Retinal pigment epithelial cell (primary cell): ENCODE data around the gene ETS1.

Experiments
- DNase-seq: peaks from one replicate; pipeline ENCODE4 v3.0.0-alpha.2; 2010; ENCODE audit warnings: low read depth
- H3K4me3 ChIP-seq: 2 replicates; pipeline ENCODE4 v1.5.1; 2011; ENCODE audit warnings: mild to moderate bottlenecking, low read length, control low read depth, moderate library complexity
- TF ChIP-seq, protein P1 (sequence below): conservative IDR thresholded peaks from 2 replicates; pipeline ENCODE4 v1.5.1; 2011; ENCODE audit warnings: low read depth, low read length, control low read depth, inconsistent platforms

The ETS1 gene

DNA sequence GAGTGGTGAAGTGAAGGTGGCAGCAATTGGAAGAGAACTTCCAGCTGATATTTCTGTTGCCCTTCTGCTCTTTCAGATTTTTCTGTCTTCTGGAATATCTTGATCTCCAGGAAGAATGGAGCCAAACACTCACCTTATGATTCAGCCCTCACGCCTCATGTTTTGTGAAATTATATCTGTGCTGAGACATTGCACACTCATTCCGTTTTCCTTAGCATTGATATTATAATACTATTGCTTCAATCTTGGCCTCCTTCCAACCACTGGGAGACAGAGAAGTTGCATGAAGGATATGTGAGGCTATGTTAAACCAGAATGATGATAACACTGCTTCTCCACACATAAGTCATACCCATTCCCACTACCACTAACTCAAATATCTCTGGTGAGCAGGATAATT, 177.9 kb downstream of the ETS1 start:
- TF ChIP-seq, protein P1, sequence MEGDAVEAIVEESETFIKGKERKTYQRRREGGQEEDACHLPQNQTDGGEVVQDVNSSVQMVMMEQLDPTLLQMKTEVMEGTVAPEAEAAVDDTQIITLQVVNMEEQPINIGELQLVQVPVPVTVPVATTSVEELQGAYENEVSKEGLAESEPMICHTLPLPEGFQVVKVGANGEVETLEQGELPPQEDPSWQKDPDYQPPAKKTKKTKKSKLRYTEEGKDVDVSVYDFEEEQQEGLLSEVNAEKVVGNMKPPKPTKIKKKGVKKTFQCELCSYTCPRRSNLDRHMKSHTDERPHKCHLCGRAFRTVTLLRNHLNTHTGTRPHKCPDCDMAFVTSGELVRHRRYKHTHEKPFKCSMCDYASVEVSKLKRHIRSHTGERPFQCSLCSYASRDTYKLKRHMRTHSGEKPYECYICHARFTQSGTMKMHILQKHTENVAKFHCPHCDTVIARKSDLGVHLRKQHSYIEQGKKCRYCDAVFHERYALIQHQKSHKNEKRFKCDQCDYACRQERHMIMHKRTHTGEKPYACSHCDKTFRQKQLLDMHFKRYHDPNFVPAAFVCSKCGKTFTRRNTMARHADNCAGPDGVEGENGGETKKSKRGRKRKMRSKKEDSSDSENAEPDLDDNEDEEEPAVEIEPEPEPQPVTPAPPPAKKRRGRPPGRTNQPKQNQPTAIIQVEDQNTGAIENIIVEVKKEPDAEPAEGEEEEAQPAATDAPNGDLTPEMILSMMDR = no peak
- H3K4me3 ChIP-seq = no peak overlapping the region
- DNase-seq = no peak
